Measurements from ENCODE around the gene LENG9.
"Not testable (repeated sequence)": the region's sequence is repeated elsewhere in the genome, so short reads cannot be mapped to it uniquely, and the experiment has no call there.

LENG9 gene

DNA sequence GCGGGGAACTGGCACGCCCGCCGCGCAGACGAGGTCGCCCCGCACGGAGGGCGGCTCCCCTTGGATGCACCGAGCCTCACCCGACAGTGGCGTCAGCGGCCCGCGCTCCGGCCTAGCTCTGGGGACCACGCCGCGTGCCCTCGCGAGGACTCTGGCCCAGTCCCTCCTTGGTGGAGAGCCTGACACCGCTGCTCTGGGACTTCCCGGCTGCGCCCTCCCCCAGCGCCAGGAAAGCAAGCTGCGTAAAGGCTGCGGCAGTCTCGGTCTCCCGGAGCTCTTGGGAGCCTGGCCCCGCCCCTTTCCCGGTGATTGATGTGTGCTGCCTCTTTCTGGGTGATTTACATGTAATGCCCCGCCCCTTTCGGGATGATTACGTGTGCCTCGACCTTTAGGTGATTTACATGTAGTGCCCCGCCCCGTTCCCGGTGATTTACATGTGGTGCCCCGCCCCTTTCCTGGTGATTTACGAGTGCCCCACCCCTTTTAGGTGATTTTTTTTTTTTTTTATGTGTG lies at the start of gene LENG9:
Gene LENG9 (minus strand): TSS at position 248 of the 513 bp plus-strand sequence. CDS start 252 bp downstream, outside the sequence.
- H3K4me3 ChIP-seq (ENCODE audit: low read depth, low read length) = peak within 1 kb of the TSS; percentile 60

GRCh38 chr19:54509200-54509940 lies 45.8 kb upstream of the LENG9 start:
- not testable (repeated sequence) for H3K4me3 ChIP-seq (ENCODE audit: low read depth, low read length)

GRCh38 chr19:54508487-54508886 lies 44.9 kb upstream of the LENG9 start:
- not testable (repeated sequence) for H3K4me3 ChIP-seq (ENCODE audit: low read depth, low read length)

GRCh38 chr19:54507824-54508223 lies 44.2 kb upstream of the LENG9 start:
- no peak overlapping the region for H3K4me3 ChIP-seq (ENCODE audit: low read depth, low read length)

DNA sequence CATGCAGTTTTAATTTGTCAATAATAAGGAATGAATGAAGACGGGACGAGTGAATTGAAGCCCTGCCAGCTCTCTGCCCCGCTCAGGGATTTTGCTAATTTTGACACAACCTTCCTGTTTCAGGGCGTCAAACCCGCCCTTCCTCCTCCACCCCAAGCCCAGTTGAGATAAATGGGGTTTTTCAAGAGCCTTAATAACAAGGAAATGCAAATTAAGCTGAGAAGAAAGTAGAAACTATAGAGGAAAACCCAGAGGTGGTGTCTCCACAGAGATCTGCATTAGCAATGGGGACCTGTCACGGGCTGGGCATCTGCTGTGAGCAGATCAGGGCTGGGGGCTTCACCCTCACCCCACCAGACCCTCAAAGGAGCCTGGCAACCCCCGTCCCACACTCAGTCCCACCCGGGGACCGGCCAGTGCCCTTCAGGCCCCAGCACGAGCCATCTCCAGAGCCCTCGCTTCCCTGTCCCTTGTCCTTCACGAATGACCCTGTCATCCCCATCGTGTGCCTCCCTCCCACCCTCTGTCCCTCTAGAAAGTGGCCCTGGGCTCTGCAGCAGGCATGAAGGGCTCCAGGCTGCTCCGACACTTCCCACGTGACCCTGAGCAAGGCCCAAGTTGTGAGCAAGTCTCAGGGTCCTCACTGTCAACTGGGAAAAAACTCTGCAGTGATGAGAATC lies 43.6 kb upstream of the LENG9 start:
- not testable (repeated sequence) for H3K4me3 ChIP-seq (ENCODE audit: low read depth, low read length)

DNA sequence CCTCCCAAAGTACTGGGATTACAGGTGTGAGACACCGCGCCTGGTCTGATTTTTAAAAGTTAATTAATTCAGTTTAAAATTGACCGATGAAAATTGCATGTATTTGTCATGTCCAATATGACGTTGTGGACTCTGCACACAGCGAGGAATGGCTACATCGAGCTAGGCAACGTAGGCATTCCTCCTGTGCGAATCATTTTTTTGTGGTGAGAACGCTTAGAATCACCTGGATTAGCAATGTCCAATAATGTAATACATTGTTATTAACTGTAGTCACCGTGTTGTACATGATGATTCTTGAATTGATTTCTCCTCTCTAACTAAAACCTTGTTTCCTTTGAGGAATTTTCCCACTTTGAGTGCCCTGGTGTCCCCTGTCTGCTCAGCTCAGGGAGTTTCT lies 42.5 kb upstream of the LENG9 start:
- no peak overlapping the region for H3K4me3 ChIP-seq (ENCODE audit: low read depth, low read length)

DNA sequence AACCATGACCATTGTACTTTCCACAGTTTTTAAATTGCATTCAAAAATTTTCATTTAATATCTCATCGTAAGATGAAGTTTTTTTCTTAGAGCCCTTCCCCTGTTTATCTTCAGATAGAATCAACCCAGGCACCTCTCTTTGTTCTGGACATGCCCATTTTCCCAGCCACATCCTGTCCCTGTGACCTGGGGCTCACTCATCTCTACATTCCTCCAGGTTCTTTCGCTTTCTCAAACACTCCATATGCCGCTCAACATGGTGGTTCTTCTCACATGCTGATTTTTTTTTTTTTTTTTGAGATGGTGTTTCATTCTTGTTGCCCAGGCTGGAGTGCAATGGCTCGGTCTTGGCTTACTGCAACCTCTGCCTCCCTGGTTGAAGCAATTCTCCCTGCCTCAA lies 42.0 kb upstream of the LENG9 start:
- not testable (repeated sequence) for H3K4me3 ChIP-seq (ENCODE audit: low read depth, low read length)

DNA sequence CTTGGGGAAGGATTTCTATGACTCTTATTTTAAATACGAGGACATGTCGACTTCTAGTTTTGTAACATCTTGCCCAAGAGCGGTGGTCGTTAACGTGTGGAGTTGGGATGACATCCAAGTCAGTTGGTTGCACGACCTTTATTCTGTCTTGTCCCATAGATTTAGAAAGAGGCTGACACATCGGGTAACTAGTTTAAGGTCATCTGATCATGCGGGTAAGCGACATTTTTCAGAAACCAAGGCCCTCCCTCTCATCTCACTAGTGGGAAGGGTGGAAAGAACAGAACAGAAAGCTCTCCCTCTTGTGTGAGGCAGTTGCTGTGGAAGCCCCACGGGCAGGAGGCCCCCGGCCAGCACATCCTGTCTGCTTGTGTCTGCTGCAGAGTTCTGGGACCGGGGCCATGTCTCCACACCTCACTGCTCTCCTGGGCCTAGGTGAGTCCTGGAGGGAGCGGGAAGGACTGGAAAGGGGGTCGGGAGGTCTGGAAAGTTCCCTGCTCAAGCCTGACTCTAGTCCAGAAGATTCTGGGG lies 39.0 kb upstream of the LENG9 start, which contains the start of gene LAIR2:
Gene LAIR2 (plus strand): TSS at position 314 of the 531 bp plus-strand sequence. CDS start 88 bp downstream, at position 402.
- no peak within 1 kb of the TSS for H3K4me3 ChIP-seq (ENCODE audit: low read depth, low read length)

- H3K4me3 ChIP-seq (ENCODE audit: low read depth, low read length) = not testable (repeated sequence)
These were observed 34.8 kb upstream of the LENG9 start for GRCh38 chr19:54498451-54498772.

- not testable (repeated sequence) for H3K4me3 ChIP-seq (ENCODE audit: low read depth, low read length)
These were observed 34.3 kb upstream of the LENG9 start for GRCh38 chr19:54497747-54498450.

DNA sequence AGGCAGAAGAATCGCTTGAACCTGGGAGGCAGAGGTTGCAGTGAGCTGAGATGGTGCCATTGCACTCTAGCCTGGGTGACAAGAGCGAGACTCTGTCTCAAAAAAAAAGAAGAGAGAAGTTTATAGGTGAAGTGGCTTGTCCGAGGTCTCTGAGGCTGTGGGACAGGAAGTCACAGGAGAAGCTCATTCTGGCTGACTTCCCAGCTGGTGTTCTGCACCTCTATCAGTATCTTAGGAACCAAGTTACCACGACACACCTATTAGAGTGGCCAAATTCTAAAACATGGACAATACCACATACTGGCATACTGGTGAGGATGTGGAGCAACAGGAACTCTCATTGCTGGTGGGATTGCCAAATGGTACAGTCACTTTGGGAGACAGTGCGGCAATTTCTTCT lies 31.7 kb upstream of the LENG9 start:
- H3K4me3 ChIP-seq (ENCODE audit: low read depth, low read length) = not testable (repeated sequence)

DNA sequence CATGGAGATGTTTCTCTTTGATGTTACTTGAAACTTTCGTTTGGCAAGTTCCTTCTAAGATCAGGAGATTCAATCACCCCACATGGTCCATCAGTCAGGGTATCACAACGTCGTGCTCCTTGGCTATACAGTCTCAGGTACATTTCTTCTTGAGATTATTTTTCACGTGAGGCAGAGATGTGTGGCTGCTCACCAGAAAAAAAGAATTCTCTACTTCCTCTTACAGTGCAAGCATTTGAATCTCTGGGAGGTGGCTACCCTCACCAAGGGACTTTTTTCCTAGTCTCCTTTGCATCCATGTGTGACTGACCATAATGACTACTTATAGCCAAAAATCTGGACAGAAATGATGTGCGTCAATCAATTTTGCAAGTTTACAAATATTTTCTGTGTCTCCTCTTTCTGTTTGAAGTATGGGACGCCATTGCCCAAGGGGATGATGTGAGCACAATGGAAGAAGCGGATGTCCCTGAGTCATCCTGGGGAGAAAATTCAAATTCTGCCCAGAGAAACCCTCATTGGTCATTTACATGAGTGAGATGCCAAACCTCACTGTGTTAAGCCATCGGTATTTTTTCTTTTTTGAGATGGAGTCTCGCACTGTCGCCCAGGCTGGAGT lies 30.5 kb upstream of the LENG9 start:
- no peak overlapping the region for H3K4me3 ChIP-seq (ENCODE audit: low read depth, low read length)

DNA sequence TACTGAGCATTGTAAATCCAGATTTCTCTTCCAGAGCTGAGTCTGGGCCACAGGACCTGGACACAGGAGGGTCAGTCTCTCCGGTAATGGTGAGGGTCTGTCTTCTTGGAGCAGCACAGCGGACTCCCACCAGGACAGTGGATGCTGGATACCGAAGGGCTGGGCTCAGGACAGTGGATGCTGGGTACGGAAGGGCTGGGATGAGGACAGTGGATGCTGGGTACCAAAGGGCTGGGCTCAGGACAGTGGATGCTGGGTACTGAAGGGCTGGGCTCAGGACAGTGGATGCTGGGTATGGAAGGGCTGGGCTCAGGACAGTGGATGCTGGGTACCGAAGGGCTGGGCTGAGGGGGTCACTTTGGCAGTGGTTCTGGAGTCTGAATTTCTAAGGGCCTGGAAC lies 29.5 kb upstream of the LENG9 start:
- not testable (repeated sequence) for H3K4me3 ChIP-seq (ENCODE audit: low read depth, low read length)

- no peak overlapping the region for H3K4me3 ChIP-seq (ENCODE audit: low read depth, low read length)
These were observed 29.0 kb upstream of the LENG9 start for GRCh38 chr19:54492568-54492967.

- no peak overlapping the region for H3K4me3 ChIP-seq (ENCODE audit: low read depth, low read length)
These were observed 26.2 kb upstream of the LENG9 start for GRCh38 chr19:54489766-54490165.

DNA sequence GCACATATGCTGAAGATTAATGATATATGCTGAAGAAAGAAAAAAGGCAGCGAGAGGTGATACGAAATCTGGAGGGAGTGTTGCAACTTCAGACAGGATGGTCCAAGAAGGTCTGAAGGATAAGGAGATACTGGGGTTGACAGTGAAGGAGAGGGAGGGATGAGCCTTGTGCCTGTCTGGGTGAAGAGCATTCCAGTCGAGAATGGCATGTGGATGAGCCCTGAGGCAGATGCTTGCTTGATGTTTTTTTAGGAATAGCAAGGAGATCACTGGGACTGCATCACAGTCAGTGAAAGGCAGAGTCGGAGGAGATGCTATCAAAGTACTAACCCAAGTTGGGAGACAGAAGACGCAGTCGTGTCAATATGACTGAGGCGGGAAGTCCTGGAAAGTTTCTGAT lies 25.8 kb upstream of the LENG9 start:
- H3K4me3 ChIP-seq (ENCODE audit: low read depth, low read length) = no peak overlapping the region

DNA sequence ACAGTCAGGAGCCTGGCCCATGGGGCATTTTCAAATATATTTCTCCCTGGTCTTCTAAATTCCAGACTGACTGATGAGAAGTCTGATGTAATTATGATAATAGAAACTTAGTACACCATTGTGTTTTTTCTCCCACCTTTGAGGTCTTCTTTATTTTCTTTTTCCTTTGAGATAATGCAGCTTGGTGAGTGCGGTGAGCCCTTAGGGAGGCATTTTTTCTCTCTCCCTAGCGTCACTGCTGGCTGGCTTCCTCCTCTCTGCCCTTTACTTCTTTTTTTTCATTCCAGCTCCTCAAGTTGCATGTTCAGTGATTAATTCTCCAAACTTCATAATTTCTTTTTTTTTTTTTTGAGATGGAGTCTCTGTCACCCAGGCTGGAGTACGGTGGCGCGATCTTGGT lies 22.3 kb upstream of the LENG9 start:
- H3K4me3 ChIP-seq (ENCODE audit: low read depth, low read length) = no peak overlapping the region

DNA sequence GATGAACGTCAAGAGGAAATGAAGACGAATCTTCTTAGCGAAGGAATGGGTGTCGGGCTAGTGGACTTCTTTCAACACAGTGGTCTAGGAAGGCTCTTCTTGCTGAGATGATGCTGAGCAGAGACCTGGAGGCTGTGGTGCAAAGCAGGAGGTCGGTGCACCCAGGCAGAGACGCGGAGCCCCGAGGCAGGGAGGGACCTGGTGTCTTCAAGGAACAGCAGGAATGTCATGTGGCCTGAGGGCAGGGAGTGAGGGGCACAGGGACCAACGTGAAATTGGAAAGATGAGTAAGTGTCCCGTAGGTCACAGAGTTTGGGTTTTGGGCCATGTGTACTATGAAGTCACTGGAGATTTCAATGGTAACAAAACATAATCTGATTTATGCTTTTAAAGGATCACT lies 20.9 kb upstream of the LENG9 start:
- H3K4me3 ChIP-seq (ENCODE audit: low read depth, low read length) = no peak overlapping the region

DNA sequence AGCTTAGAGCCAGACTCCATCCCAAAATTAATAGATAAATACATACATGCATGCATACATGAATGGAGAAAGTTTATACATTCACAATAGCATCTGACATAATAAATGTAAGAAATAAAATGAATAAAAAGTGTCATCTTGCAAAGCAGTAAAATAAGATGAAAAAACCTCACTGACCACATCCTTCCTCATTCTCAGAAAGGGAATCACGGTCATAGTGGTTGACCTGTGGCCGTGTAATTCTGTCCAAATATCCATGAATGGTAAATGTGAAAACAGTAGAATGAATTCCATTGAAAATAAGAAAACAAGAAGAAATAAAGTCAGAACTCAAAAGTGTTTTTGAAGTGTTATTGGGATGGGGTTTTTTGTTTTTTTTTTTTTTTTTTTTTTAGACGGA lies 19.3 kb upstream of the LENG9 start:
- H3K4me3 ChIP-seq (ENCODE audit: low read depth, low read length) = no peak overlapping the region

GRCh38 chr19:54481326-54481930 lies 17.9 kb upstream of the LENG9 start:
- no peak overlapping the region for H3K4me3 ChIP-seq (ENCODE audit: low read depth, low read length)

- no peak overlapping the region for H3K4me3 ChIP-seq (ENCODE audit: low read depth, low read length)
These were observed 16.5 kb upstream of the LENG9 start for GRCh38 chr19:54480051-54480450.
